Measurements from ENCODE around the gene BRF1.

DNA sequence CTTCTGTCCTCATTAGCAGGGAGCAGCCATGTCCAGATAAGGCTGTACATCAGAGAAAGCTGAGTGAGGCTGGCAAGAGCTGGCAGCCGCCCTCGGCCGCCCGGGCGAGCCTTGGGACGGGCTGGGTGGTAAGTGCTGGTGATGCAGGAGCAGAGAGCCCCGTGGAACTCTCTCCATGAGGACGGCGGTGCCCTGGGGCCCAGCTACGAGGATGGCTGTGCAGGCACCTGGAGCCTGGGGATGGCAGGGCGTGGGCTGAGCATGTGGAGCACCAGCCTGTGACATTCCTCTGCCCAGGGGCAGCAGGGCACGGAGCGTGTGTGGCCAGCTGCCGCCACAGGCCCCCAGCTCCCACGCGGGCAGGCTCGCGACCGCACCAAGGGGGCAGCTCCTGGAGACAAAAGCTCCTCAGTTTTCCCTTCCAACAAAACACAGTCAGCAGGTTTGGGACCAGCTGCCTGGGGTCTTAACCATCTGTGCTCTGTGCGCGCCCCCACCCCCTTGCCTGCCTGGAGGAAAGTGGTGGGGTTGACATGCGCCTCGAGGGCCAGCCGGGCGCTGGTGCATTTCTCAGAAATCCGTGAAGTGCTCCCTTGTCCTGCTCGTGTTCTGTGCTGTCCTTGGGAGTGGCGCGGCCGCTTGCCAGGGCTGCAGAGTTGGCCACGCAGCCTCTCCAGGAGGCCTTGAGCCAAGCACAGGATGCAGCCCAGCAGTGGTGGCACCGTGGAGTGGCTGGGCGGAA, 35.1 kb upstream of the BRF1 start:
- TF ChIP-seq EZH2 (IDR thresholded peaks at IDR 0.05): no peak
- TF ChIP-seq POLR2AphosphoS5 (IDR thresholded peaks at IDR 0.05; ENCODE audit: borderline replicate concordance, low read depth, low read length): no peak
- no peak for TF ChIP-seq FOXP2 (optimal IDR thresholded peaks at IDR 0.05; ENCODE audit: control extremely low read depth, extremely low read length, insufficient read depth)

Data from SK-N-MC (cell line).